NCI-H2171 treated with DMSO at 0.1 percent for 48 hours (cell line): ENCODE results near the gene THRAP3.
A peak's percentile ranks its signal among the peaks of the same experiment; 100 is the strongest.
"Not testable (repeated sequence)": the region's sequence is repeated elsewhere in the genome, so short reads cannot be mapped to it uniquely, and the experiment has no call there.

Source experiments
- DNase-seq: peaks from one replicate; lab custom pipeline; 2025; lab: John Stamatoyannopoulos, UW

The THRAP3 gene

DNA sequence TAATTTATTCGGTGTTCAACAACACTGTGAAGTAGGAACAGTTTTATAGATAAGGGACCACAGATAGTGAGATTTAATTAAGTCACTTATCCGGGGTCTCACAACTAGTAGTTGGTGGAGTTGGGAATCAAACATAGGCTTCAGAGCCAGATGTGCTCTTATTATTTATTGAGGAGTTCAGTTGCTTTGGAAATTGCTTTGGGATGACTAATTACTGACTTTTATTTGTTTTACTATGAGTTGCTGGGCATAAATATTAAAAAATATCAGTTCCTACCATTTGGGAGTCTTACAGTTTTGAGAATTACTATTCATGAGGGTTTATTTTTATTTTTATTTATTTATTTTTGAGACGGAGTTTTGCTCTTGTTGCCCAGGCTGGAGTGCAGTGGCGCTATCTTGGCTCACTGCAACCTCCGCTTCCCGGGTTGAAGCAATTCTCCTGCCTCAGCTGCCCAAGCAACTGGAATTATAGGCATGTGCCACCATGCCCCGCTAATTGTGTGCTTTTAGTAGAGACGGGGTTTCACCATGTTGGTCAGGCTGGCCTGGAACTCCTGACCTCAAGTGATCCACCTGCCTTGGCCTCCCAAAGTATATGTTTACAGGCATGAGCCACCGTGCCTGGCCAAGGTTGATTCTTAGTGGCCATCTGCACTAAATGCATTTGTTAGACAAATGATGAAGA lies 27.7 kb downstream of the THRAP3 start:
- DNase-seq: no peak

DNA sequence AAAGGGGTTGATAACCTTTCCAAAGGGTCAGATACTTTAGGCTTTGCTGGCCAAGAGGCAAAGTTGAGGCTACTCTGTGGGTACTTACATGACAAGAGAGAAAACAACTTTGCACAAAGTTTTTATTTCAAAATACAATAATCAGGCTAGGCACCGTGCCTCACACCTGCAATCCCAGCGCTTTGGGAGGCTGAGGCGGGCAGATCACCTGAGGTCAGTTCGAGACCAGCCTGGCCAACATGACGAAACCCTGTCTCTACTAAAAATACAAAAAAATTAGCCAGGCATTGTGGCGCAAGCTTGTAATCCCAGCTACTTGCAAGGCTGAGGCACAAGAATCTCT lies 28.2 kb downstream of the THRAP3 start:
- not testable (repeated sequence) for DNase-seq

DNA sequence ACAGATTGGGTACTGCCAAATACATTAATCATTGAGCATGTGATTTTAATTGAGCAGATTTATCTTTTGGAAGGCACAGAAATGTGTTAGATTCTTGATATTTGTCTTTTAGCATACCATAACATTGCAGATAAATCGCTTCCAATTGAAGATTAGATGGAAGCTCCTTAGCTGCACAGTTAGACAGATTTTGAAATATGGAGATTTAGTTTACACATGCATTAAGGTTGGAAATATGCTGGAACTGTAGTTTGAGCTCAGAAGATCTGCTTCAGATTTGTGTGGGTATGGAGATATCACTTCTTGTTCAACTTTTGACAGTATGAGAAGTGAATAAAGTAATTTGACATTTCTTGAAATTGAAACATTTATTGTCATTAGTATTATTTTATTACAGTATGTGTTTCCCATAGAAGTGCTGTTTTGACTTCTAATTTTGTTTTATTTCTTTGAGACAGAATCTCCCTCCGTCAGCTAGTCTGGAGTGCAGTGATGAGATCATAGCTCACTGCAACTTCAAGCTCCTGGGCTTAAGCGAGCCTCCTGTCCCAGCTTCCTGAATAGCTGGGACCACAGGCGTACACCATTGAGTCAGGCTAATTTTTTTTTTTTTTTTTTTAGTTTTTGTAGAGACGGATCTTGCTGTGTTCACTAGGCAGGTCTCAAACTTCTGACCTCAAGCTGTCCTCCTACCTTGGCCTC lies 29.1 kb downstream of the THRAP3 start:
- DNase-seq: no peak

DNA sequence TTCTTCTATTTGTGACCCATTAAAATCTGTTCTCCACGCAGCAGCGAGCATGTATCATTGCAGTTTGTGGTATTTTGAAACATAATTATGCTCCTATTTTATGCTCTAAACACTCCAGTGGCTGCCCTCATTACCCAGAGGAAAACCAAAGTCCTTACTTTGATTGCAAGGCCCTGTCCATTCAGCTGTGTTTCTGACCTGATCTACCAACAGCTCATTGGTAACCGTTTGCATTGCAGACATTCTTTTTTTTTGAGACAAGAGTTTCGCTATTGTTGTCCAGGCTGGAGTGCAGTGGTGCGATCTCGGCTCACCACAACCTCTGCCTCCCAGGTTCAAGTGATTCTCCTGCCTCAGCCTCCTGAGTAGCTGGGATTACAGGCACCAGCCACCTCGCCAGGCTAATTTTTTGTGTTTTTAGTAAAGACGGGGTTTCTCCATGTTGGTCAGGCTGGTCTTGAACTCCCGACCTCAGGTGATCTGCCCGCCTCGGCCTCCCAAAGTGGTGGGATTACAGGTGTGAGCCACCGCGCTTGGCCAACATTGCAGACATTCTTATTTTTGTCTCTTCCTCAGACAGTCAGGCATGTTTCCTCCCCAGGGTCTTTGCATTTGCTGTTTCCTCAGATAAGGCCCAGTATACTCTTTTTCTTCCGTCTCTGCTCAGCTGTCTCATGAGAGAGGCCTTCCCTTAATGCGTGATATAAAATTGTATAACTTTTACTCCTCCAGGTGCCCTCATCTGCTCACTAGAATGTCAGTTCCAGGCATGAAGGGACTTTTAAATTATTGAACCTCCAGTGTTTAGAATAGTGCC lies 32.5 kb downstream of the THRAP3 start:
- no peak for DNase-seq

DNA sequence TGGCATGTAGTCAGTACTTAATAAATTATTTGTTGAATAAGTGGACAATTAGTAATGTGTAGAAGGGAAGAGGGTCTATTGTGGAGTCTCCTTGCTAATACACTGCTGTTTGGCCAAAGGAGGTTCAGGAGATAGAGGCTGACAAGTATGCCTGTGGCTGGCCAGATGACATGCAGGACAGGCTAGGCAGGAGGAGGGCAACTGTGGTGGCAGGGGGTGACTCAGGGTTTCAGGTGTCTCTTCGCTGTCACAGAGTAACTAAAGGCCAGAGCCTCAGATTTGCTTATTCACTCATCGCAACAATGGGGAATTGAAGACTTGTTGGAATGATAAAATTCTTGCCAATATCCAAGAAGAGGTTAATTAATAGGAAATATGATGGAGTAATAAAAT lies 33.1 kb downstream of the THRAP3 start:
- no peak for DNase-seq

DNA sequence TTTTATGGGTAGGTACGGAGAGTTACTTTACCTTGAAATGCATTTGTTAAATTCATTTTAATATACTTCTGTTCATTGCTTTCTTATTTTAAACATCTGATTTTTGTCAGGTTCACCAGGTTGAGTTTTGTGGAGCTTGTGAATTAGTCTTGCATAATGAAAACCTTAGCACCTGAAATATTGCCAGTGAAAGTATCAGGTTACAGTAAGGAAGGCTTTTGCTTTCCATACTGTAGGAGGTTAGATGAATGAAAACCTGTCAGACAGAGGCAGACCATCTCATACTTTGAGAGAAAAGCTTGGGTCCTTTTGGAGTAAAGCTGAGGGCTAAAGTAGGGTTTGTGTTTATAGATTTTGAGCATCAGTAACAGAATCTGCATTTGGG lies 34.7 kb downstream of the THRAP3 start:
- peak; percentile 71 for DNase-seq

DNA sequence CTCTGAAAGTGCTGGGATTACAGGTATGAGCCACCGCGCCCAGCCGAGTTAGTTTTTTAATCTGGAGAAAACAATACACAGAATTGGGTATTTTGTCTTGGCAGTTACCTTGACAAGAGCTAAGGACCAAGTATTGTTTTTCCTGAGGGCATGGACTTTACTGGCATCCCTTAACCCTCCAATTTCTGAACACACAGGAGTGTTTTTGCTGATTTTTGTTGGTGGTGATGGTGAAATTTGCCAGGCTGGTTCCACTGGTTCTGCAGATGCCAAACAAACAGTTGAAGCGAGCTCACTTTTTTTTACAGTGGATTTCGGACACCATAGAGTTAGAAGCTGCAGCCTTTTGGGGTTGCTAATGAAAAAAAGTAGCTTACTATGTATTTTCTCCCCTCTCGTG lies 44.7 kb downstream of the THRAP3 start:
- DNase-seq: no peak

DNA sequence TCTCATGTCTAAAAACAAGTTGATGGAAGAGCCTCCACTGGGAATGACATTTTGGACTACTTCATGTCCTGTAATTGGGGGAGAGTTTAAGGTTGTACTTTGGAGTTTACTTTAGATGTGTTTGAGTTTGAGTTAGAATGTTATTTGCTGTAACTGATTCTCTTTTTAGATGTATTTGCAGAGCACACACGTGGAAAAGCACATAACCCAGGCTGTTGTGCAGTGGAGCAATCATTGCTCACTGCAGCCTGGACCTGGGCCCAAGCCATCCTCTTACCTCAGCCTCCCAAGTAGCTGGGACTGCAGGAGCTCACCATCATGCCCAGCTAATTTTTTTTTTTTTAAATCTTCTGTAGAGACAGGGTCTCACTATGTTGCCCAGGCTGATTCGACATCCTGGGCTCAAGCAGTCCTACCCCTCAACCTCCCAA lies 45.2 kb downstream of the THRAP3 start:
- no peak for DNase-seq

DNA sequence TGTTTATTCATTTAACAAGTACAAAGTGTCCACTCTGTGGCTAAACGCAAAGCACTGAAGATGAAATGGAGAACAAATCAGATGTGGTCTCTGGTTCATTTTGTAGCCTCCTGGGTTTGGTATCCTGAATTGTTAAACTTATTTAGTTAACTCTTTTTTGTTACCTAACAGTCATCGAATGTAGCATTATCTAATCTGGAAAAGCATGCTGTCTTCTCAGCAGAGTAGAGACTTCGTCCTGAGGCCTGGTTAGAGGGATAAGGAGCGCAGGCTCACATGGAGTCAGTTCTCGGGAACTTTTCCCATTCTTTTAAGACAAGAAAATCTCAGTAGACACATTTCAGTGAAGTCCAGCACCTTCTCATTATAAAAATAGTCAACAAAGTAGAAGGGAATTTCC lies 48.8 kb downstream of the THRAP3 start:
- no peak for DNase-seq

DNA sequence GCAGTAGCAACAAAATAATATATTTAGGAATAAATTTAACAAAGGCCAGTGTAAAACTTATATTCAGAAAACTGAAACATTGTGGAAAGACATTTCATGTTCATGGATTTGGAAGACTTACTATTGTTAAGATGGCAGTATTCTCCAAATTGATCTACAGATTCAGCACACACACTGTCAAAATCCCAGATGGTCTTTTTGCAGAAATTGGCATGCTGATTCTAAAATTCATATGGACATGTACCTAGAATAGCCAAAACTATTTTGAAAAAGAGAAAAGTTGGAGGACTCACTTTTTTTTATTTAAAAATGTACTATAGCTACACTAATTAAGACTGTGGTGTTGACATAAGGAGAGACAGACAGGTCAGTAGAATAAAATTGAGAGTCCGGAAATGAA lies 50.0 kb downstream of the THRAP3 start:
- DNase-seq: no peak

DNA sequence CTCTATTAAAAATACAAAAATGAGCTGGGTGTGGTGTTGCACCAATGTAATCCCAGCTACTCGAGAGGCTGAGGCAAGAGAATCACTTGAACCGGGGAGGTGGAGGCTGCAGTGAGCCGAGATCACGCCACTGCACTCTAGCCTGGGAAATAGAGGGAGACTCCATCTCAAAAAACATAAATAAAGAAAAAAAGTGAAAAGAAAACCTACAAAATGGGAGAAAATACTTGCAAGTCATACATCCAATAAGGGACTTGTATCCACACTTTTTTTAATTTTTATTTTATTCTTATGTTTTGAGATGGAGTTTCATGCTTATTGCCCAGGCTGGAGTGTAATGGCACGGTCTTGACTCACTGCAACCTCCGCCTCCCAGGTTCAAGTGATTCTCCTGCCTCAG lies 52.4 kb downstream of the THRAP3 start:
- no peak for DNase-seq

DNA sequence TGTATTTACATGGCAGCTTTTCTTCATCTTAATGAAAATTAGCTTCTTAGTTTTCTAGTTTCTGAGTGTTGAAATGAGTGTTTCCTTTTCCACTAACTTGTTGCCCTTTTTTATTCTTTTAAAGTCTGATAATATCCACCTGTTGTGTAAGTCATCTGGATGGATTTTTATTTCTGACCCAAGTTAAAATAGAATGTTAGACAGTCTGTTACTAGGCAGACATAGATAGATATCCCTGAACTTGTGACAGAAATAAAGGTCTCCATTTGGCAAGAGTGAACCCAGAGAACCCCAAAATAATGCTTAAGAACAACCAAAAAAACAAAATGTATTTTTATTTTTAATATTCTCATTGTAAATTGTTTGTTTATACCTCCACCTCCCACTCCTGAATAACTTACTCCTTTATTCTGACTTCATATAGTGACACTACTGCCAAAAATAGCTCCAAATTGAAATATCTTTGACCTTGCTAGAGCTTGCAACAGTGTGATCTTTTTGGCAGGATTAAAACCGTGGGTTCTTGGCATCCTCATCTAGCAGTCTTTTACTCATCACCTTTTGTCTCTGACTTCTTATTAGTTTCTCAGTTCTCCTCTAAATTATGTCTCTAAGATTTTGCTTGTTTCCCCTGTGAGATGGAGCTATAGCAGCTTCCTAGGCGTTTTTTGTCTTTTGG lies 55.0 kb downstream of the THRAP3 start:
- DNase-seq: no peak

DNA sequence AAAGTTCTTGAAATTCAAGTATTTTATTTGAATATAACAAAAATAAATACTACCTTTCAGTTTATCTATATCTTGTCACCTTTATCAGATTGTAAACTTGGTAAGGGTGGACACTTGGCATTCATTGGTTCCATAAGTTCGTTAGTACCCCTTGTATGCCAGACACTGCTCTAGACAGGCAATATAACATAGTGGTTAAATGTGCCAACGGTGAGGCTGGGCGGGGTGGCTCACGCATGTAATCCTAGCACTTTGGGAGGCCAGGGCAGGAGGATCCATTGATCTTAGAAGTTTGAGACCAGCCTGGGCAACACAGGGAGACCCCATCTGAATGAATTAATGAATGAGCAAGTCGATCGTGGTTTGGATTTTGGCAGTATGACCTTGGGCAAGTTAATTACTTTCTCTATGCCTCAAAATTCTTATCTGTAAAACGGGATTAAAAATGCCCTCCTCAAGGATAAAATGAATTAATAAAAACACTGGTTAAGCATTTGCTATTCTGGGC lies 55.6 kb downstream of the THRAP3 start:
- no peak for DNase-seq

DNA sequence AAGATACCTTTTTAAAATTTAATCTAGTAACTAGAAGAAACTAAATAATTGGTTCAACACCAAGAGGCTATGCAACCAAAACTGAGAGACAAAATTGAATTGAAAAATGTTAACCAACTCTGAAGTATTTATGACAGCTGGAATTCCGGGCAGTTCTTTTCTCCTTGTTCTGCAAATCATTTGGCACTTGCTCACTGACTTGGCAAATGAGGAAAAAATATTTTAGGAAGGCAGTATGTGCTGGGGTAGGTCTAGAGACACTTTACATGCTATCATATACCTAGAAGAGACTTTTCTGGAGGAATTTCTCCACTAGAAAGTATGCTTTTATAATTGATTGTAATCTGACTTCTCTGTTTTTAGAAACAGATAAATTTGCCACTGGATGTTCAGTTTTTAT lies 59.8 kb downstream of the THRAP3 start:
- no peak for DNase-seq

DNA sequence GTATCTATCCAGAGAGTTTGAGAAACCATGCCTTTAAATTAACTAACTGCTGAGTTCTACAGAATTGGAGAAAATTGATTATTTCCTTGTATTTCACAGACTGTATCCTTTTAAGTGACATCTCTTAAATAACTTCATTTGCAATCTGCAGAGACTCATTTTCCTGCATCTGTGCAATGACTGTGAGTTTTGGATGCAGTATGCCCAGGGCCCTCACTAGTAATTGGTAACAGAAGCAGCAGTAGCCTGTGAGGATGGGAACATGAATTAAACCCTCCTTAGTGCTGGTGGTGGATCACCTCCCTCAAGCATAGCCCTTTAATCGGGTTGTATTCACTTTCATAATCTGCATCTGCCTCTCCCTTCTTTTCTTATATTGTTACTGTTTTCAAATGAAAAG lies 60.3 kb downstream of the THRAP3 start:
- DNase-seq: no peak

DNA sequence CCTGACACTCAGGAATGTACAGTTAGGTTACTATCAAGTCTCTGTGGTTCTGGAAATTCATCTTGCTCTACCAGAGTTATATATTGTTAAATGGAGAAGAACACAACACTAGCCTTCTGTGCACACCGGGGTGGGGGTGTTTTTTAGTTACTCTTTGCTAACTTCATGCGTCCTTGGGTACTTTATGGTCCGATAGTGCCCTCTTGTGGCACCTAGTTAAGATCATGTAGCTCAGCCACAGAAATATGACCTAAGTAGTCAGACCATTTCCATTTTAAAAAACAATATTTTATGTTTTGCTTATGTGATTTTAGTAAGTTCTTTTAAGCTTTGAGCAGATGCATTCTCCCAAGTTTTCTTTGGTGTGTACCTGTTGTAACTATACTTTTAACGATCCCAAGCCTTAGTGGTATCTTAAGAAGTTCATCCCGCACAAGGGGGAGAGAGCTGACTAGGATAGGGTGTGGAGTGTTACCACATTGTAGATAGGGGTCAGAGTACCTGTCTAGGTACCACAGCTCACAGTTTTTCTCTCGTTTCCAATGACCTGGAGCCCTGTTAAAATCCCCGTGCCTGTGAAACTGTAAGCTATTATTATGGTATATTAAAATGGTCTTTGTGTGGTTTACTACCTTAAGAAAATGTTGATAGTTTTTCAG lies 61.3 kb downstream of the THRAP3 start:
- peak; percentile 78 for DNase-seq

DNA sequence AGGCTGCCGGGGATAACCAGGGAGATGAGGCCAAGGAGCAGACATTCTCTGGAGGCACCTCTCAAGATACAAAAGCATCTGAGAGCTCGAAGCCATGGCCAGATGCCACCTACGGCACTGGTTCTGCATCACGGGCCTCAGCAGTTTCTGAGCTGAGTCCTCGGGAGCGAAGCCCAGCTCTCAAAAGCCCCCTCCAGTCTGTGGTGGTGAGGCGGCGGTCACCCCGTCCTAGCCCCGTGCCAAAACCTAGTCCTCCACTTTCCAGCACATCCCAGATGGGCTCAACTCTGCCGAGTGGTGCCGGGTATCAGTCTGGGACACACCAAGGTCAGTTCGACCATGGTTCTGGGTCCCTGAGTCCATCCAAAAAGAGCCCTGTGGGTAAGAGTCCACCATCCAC lies 62.6 kb downstream of the THRAP3 start:
- DNase-seq: no peak

DNA sequence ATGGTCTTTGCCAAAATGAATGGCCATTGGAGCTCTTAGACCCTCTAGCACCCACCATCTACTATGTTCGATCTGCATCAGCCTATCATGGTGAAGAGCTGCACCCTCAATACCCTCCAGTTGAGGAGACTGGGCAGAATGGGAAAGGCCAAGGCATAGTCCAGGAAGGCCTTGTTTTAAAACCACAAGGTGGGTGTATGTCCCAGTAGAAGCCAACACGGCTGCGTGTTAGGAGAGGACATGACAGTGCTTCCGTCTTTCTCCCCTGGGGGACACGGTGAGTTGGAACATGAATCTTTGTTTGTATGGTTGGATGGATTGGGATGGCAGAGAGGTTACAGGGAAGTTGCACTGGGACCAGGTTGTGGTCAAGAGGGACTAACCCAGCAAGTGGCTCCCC lies 63.4 kb downstream of the THRAP3 start:
- DNase-seq: no peak

DNA sequence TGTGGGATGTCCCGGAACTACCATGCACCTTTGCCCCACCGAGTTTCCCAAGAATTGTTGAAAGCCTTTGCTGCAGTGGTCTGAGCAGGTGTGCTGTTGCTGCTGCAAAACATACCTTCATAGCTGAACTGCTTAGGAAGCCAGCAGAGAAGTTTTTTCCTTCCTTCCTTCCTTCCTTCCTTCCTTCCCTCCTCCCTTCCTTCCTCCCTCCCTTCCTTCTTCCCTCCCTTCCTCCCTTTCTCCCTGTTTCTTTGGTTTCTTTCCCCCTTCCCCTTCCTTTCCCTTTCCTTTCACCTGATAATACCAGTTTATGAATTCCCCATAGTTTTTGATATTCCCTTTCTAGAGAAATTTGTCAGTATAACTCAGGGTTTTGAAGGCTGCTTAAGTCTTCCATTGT lies 71.1 kb downstream of the THRAP3 start:
- no peak for DNase-seq

DNA sequence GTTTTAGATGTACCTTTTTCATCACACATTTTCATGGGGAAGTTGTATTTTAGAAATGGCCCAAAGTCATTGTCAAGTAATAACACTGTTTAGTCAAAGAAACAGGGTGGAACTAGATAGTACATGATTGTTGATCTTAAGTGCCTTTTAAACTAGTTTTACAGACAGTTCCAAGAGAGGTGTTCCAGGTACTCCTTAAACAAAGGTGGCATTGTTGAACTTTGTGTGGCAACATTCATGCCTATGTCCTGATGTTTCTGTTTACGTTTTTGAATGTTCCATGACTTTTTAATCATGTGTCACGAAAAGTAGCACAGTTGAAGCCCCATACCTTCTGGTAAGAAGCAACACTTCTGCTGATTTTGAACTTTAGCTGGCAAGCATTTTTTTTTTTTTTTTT lies 72.8 kb downstream of the THRAP3 start:
- no peak for DNase-seq

DNA sequence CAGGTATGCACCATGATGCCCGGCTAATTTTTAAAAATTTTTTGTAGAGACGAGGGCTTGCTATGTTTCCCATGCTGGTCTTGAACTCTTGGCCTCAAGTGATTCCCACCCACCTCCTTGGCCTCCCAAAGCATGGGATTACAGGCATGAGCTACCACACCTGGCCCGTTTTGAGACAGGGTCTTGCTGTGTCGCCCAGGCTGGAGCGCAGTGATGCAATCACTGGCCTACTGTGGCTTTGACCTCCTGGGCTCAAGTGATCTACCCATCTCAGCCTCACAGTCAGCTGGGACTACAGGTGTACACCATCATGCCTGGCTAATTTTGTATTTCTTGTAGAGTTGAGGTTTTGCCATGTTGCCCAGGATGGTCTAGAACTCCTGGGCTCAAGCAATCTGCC lies 74.4 kb downstream of the THRAP3 start:
- no peak for DNase-seq

DNA sequence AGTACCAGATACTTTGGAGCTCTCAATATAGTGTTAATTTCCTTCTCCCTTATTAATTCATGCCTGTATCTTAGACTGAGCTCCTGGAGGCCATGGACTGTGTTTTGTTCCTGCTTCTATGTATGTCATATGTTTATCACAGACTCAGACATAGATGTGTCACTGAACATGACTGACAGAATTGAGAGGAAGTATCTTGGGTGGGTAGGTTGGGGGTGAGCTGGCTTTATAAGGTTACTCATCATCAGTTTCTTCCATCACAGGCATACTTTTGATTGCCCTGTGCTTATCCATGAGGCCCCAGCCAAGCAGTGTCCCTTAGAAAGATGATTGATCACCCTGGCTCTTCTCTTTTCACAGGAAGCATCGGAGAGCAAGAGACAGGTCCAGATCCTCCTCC lies 76.3 kb downstream of the THRAP3 start:
- DNase-seq: no peak
